Measurements from ENCODE around the gene ACP5. TPM values are rescaled to one million over a fixed set of nuclear protein-coding genes. Genes with fewer than 3 reads are reported as not detected.

ACP5 gene
- total RNA-seq, 1 experiment from 2014 or later, result 2.3 TPM

- peak within 1 kb of the TSS; percentile 33 for H3K56ac ChIP-seq (ENCODE audit: insufficient read length, low read depth, low read length)
- peak within 1 kb of the TSS; percentile 98 to 100 (median 99) for H3K27ac Mint-ChIP-seq
- no peaks in the 10 kb centered on the region for H3K27me3 ChIP-seq (ENCODE audit: insufficient read depth, low read length)
- peaks cover 1 to 5% of the 10 kb centered on the region in 2 experiments; a peak in 3 of 5 replicates for H3K9me3 Mint-ChIP-seq
- no peaks in the 10 kb centered on the region for H3K9me3 ChIP-seq (ENCODE audit: control insufficient read depth, low read depth, low read length)
- no peaks in the 10 kb centered on the region for H3K4me1 ChIP-seq (ENCODE audit: insufficient read depth, low read length)
- peaks cover 16 to 37% (median 28%) of the 10 kb centered on the region in 3 experiments for H3K36me3 Mint-ChIP-seq (ENCODE audit: insufficient read depth in 1 of 3, low read depth in 3 of 3)
- H3K79me2 ChIP-seq (ENCODE audit: insufficient read depth, low read length), result peaks cover 13% of the 10 kb centered on the region; the same call in 1 of the 2 replicates
- no peak within 1 kb of the TSS for H2AFZ ChIP-seq (ENCODE audit: low read length)
- peaks cover 2% of the 10 kb centered on the region for H3K23me2 ChIP-seq (ENCODE audit: insufficient read length, low read depth, low read length, poor library complexity, severe bottlenecking)
- peak within 1 kb of the TSS; percentile 94 for H2BK120ac ChIP-seq (ENCODE audit: low read depth, low read length, poor library complexity, severe bottlenecking)
- H4K5ac ChIP-seq (ENCODE audit: insufficient read length, low read depth, low read length), result peak within 1 kb of the TSS; percentile 97
- peak within 1 kb of the TSS; percentile 74 for H2BK5ac ChIP-seq (ENCODE audit: insufficient read length, low read length)
- WGBS (ENCODE audit: extremely low coverage, insufficient read length, low lambda C conversion rate), result no CpG with 5 or more reads among the region's 67 CpGs
- TF ChIP-seq CTCF (conservative IDR thresholded peaks at IDR 0.05), result no peak; the same call in 2 of the 3 replicates
- H3K14ac ChIP-seq (ENCODE audit: insufficient read depth, low read length), result peak within 1 kb of the TSS; percentile 99
- H4K91ac ChIP-seq (ENCODE audit: insufficient read length, low read depth, low read length), result peak within 1 kb of the TSS; percentile 3
- H3K4me2 ChIP-seq (ENCODE audit: insufficient read depth, insufficient read length, low read length), result peak within 1 kb of the TSS; percentile 54
- no peak within 1 kb of the TSS for H2AK5ac ChIP-seq (ENCODE audit: insufficient read length, low read length)
- no peak within 1 kb of the TSS for H3K23ac ChIP-seq (ENCODE audit: insufficient read length, low read depth, low read length)
- H4K20me1 ChIP-seq (ENCODE audit: control insufficient read depth, insufficient read depth, insufficient read length), result no peaks in the 10 kb centered on the region
- peak within 1 kb of the TSS; percentile 99 for H3K18ac ChIP-seq (ENCODE audit: insufficient read length, low read depth, low read length)
- H3K4ac ChIP-seq (ENCODE audit: low read depth, low read length), result no peak within 1 kb of the TSS; the same call in 1 of the 2 replicates
- H3K27me3 Mint-ChIP-seq (ENCODE audit: low read depth), result no peaks in the 10 kb centered on the region
- peaks cover 6% of the 10 kb centered on the region for H3K79me1 ChIP-seq (ENCODE audit: insufficient read depth, low read depth, low read length, poor library complexity, severe bottlenecking)
- no peak within 1 kb of the TSS for H4K8ac ChIP-seq (replicated peaks; ENCODE audit: insufficient read length, low read depth, low read length)
- H2BK15ac ChIP-seq (ENCODE audit: low read depth, low read length), result no peak within 1 kb of the TSS
- peak within 1 kb of the TSS; percentile 99 for H3K9ac ChIP-seq (ENCODE audit: extremely low read depth, insufficient read length, low read length)
- no peak within 1 kb of the TSS for H3T11ph ChIP-seq (ENCODE audit: low read length)
- peak; percentile 99 for DNase-seq
- no peak within 1 kb of the TSS for H2BK20ac ChIP-seq (ENCODE audit: low read depth, low read length, poor library complexity, severe bottlenecking)
- peaks cover 16 to 29% of the 10 kb centered on the region in 2 experiments for H3K4me1 Mint-ChIP-seq
- H3K4me3 Mint-ChIP-seq, result peak within 1 kb of the TSS; percentile 91 to 94
- H3K27ac ChIP-seq (ENCODE audit: insufficient read length, low read depth, low read length), result peak within 1 kb of the TSS; percentile 35
- H2BK12ac ChIP-seq (ENCODE audit: insufficient read length, low read depth, low read length), result peak within 1 kb of the TSS; percentile 94
Observed at GRCh38 chr19:11597202-11598102, 20.0 kb upstream of the ACP5 start, which contains the start of gene ZNF627. TSS of gene ZNF627 (plus strand) at chr19:11597483. CDS start at chr19:11597628, 145 bp downstream.
